Mesenchymal stem cell (in vitro differentiated cells and primary cell): ENCODE measurements around the gene NDST1.

Source experiments
- DNase-seq: peaks from one replicate; pipeline ENCODE4 v3.0.0-alpha.2; 2013
- H2AFZ ChIP-seq: one replicate; pipeline ENCODE4 v1.6.1; 2013; ENCODE audit warnings: low read depth, mild to moderate bottlenecking, control low read depth, inconsistent platforms, low read length, moderate library complexity
- H2AK5ac ChIP-seq: 2 replicates; pipeline ENCODE4 v1.6.1; 2013; ENCODE audit warnings: low read length, moderate library complexity, mild to moderate bottlenecking, inconsistent platforms; ENCODE audit not compliant: severe bottlenecking
- H2BK120ac ChIP-seq: one replicate; pipeline ENCODE4 v1.6.1; 2013; ENCODE audit warnings: low read depth, mild to moderate bottlenecking, inconsistent platforms, low read length, moderate library complexity
- H2BK12ac ChIP-seq, 2 experiments: one replicate each; pipeline ENCODE4 v1.6.1; 2013; ENCODE audit warnings: inconsistent platforms in 2 of 2, low read length in 2 of 2, mild to moderate bottlenecking in 2 of 2, moderate library complexity in 2 of 2, control low read depth in 1 of 2
- H2BK15ac ChIP-seq: one replicate; pipeline ENCODE4 v1.6.1; 2013; ENCODE audit warnings: mild to moderate bottlenecking, low read depth, inconsistent platforms; ENCODE audit not compliant: poor library complexity, severe bottlenecking
- H2BK5ac ChIP-seq: 2 replicates; pipeline ENCODE4 v1.6.1; 2013; ENCODE audit warnings: low read depth, mild to moderate bottlenecking, low read length, control low read depth, inconsistent platforms; ENCODE audit not compliant: poor library complexity, severe bottlenecking
- H3K14ac ChIP-seq, 2 experiments: one replicate each; pipeline ENCODE4 v1.6.1; 2013; ENCODE audit warnings: inconsistent platforms in 2 of 2, low read length in 2 of 2, control low read depth in 1 of 2, mild to moderate bottlenecking in 1 of 2, moderate library complexity in 1 of 2
- H3K18ac ChIP-seq, 2 experiments: one replicate each; pipeline ENCODE4 v1.6.1; 2013; ENCODE audit warnings: inconsistent platforms in 2 of 2, low read length in 2 of 2, control low read depth in 1 of 2, low read depth in 1 of 2, mild to moderate bottlenecking in 1 of 2
- H3K23ac ChIP-seq, 2 experiments: one replicate each; pipeline ENCODE4 v1.6.1; 2013; ENCODE audit warnings: inconsistent platforms in 2 of 2, low read length in 2 of 2, mild to moderate bottlenecking in 2 of 2, moderate library complexity in 2 of 2, control low read depth in 1 of 2
- H3K27ac ChIP-seq: 2 replicates; pipeline ENCODE4 v1.5.1; 2013; ENCODE audit warnings: mild to moderate bottlenecking, moderate library complexity, low read length, control low read depth, inconsistent platforms; ENCODE audit not compliant: poor library complexity, severe bottlenecking
- H3K27me3 ChIP-seq, 2 experiments: 2 replicates each; pipeline versions ENCODE4 v1.6.1 to v1.7.0; 2013; ENCODE audit warnings: low read length in 2 of 2, mild to moderate bottlenecking in 2 of 2, moderate library complexity in 2 of 2, control low read depth in 1 of 2, inconsistent platforms in 1 of 2; ENCODE audit not compliant: control insufficient read depth in 1 of 2, insufficient read depth in 1 of 2
- H3K36me3 ChIP-seq, 2 experiments: 2 replicates each; pipeline versions ENCODE4 v1.6.1 to v1.7.0; 2013; ENCODE audit warnings: low read length in 2 of 2, control low read depth in 1 of 2, inconsistent platforms in 1 of 2, low read depth in 1 of 2, mild to moderate bottlenecking in 1 of 2; ENCODE audit not compliant: insufficient read depth in 2 of 2, control insufficient read depth in 1 of 2
- H3K4ac ChIP-seq, 2 experiments: one replicate each; pipeline ENCODE4 v1.6.1; 2013; ENCODE audit warnings: inconsistent platforms in 2 of 2, low read length in 2 of 2, mild to moderate bottlenecking in 2 of 2, moderate library complexity in 2 of 2, control low read depth in 1 of 2, low read depth in 1 of 2
- H3K4me1 ChIP-seq: 2 replicates; pipeline ENCODE4 v1.6.1; 2013; ENCODE audit warnings: low read depth, low read length, control low read depth; ENCODE audit not compliant: control insufficient read depth, insufficient read depth
- H3K4me2 ChIP-seq: 2 replicates; pipeline ENCODE4 v1.6.1; 2013; ENCODE audit warnings: low read length, mild to moderate bottlenecking, inconsistent platforms; ENCODE audit not compliant: poor library complexity, severe bottlenecking
- H3K4me3 ChIP-seq, 2 experiments: 2 replicates each; pipeline versions ENCODE4 v1.5.1 to v1.7.0; 2013; ENCODE audit warnings: low read length in 2 of 2, mild to moderate bottlenecking in 2 of 2, control low read depth in 1 of 2, low read depth in 1 of 2; ENCODE audit not compliant: insufficient read depth in 1 of 2
- H3K79me1 ChIP-seq: replicated peaks from 2 replicates; pipeline ENCODE4 v1.6.1; 2013; ENCODE audit warnings: mild to moderate bottlenecking, control low read depth, low read length, inconsistent platforms; ENCODE audit not compliant: poor library complexity, severe bottlenecking
- H3K9ac ChIP-seq: 2 replicates; pipeline ENCODE4 v1.7.0; 2013; ENCODE audit warnings: mild to moderate bottlenecking, low read length, moderate library complexity
- H3K9me3 ChIP-seq: 2 replicates; pipeline ENCODE4 v1.7.0; 2013; ENCODE audit warnings: mild to moderate bottlenecking, low read length; ENCODE audit not compliant: control insufficient read depth
- H4K8ac ChIP-seq: one replicate; pipeline ENCODE4 v1.6.1; 2013; ENCODE audit warnings: inconsistent platforms, mild to moderate bottlenecking, low read length, moderate library complexity
- H4K91ac ChIP-seq: one replicate; pipeline ENCODE4 v1.6.1; 2013; ENCODE audit warnings: mild to moderate bottlenecking, low read length, inconsistent platforms
- WGBS: methylation state at CpG from one replicate; pipeline ENCODE4 v1.1.7; 2013; ENCODE audit warnings: mixed read lengths; 5-methylcytosine and 5-hydroxymethylcytosine counted together

NDST1 gene

GRCh38 chr5:150527808-150528207 lies 19.9 kb downstream of the NDST1 start:
- Histone ChIP-seq H4K8ac (no peak overlapping the region), H3K4me2 (no peak overlapping the region), H2BK12ac (no peak overlapping the region), H2AFZ (no peak overlapping the region), H2BK120ac (no peak overlapping the region), H3K79me1 (peaks cover 10% of the 10 kb centered on the region), H3K9ac (no peak overlapping the region), H3K4ac (no peak overlapping the region), H3K23ac (no peak overlapping the region), H3K4me3 (no peak overlapping the region), H3K27me3 (no peaks in the 10 kb centered on the region), H2BK5ac (no peak overlapping the region), H3K9me3 (no peaks in the 10 kb centered on the region), H2BK15ac (no peak overlapping the region), H4K91ac (no peak overlapping the region), H3K4me1 (peaks cover 46% of the 10 kb centered on the region), H3K18ac (no peak overlapping the region), H2AK5ac (no peak overlapping the region), H3K36me3 (peaks cover 63 to 65% of the 10 kb centered on the region in 2 experiments), H3K27ac (no peak overlapping the region), H3K14ac (no peak overlapping the region)
- DNase-seq, result no peak
- 96% methylated on average over 24 of the region's 24 CpGs for WGBS

- H2BK5ac ChIP-seq, result no peak overlapping the region
- DNase-seq, result no peak
- H3K9me3 ChIP-seq, result no peaks in the 10 kb centered on the region
- H2AFZ ChIP-seq, result no peak overlapping the region
- peaks cover 62 to 71% of the 10 kb centered on the region in 2 experiments for H3K36me3 ChIP-seq
- H3K23ac ChIP-seq, result no peak overlapping the region
- no peaks in the 10 kb centered on the region for H3K27me3 ChIP-seq
- no peak overlapping the region for H4K91ac ChIP-seq
- no peak overlapping the region for H3K27ac ChIP-seq
- H3K14ac ChIP-seq, result no peak overlapping the region
- no peak overlapping the region for H3K4me3 ChIP-seq
- no peak overlapping the region for H3K4ac ChIP-seq
- no peak overlapping the region for H2BK15ac ChIP-seq
- H2AK5ac ChIP-seq, result no peak overlapping the region
- H2BK120ac ChIP-seq, result no peak overlapping the region
- 64% methylated on average over 2 of the region's 2 CpGs for WGBS
- H4K8ac ChIP-seq, result no peak overlapping the region
- H3K4me1 ChIP-seq, result peaks cover 43% of the 10 kb centered on the region
- H3K18ac ChIP-seq, result no peak overlapping the region
- no peak overlapping the region for H2BK12ac ChIP-seq
- H3K4me2 ChIP-seq, result no peak overlapping the region
- peaks cover 15% of the 10 kb centered on the region for H3K79me1 ChIP-seq
- peak overlapping the region; percentile 23 for H3K9ac ChIP-seq
These were observed 21.1 kb downstream of the NDST1 start for GRCh38 chr5:150528924-150529546.

- Histone ChIP-seq H2BK5ac (no peak overlapping the region), H2BK15ac (no peak overlapping the region), H3K18ac (no peak overlapping the region), H2AK5ac (no peak overlapping the region), H2AFZ (no peak overlapping the region), H3K9ac (no peak overlapping the region), H3K27ac (no peak overlapping the region), H3K4ac (no peak overlapping the region), H4K8ac (no peak overlapping the region), H3K14ac (no peak overlapping the region), H2BK12ac (no peak overlapping the region), H3K4me3 (no peak overlapping the region), H3K23ac (no peak overlapping the region), H4K91ac (no peak overlapping the region), H3K79me1 (peaks cover 16% of the 10 kb centered on the region), H3K4me1 (peaks cover 40% of the 10 kb centered on the region), H3K36me3 (peaks cover 63 to 76% of the 10 kb centered on the region in 2 experiments), H3K4me2 (no peak overlapping the region), H3K9me3 (no peaks in the 10 kb centered on the region), H2BK120ac (no peak overlapping the region), H3K27me3 (no peaks in the 10 kb centered on the region)
- WGBS, result 59% methylated on average over 2 of the region's 4 CpGs
- no peak for DNase-seq
These were observed 21.6 kb downstream of the NDST1 start for GRCh38 chr5:150529555-150529954.

DNA sequence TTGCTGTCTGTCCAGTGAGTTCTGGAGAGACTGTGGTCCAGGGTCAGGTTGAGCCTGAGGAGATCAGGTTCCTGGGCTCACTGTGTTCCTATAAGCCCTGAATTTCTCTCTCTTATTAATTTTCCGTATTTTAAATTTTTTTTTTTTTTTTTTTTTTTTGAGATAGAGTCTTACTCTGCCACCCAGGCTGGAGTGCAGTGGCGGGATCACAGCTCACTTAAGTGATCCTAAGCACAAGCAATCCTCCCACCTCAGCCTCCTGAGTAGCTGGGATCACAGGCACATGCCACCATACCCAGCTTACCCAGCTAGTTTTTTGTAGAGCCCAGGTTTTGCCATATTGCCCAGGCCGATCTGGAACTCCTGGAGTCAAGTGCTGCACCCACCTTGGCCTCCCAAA lies 22.5 kb downstream of the NDST1 start:
- H3K9ac ChIP-seq, result peak overlapping the region; percentile 25
- no peak overlapping the region for H2BK15ac ChIP-seq
- no peak overlapping the region for H4K8ac ChIP-seq
- H3K4me3 ChIP-seq, result no peak overlapping the region
- 100% methylated on average over 3 of the region's 3 CpGs for WGBS
- no peak overlapping the region for H2BK12ac ChIP-seq
- no peak overlapping the region for H2BK5ac ChIP-seq
- no peak overlapping the region for H3K27ac ChIP-seq
- no peak overlapping the region for H3K4me2 ChIP-seq
- H3K18ac ChIP-seq, result no peak overlapping the region
- peaks cover 65 to 85% of the 10 kb centered on the region in 2 experiments for H3K36me3 ChIP-seq
- peaks cover 23% of the 10 kb centered on the region for H3K79me1 ChIP-seq
- H2AK5ac ChIP-seq, result no peak overlapping the region
- H3K14ac ChIP-seq, result no peak overlapping the region
- no peaks in the 10 kb centered on the region for H3K27me3 ChIP-seq
- no peak overlapping the region for H3K23ac ChIP-seq
- H3K9me3 ChIP-seq, result no peaks in the 10 kb centered on the region
- no peak overlapping the region for H2BK120ac ChIP-seq
- H3K4me1 ChIP-seq, result peaks cover 33% of the 10 kb centered on the region
- DNase-seq, result no peak
- no peak overlapping the region for H3K4ac ChIP-seq
- H2AFZ ChIP-seq, result no peak overlapping the region
- no peak overlapping the region for H4K91ac ChIP-seq
